IMR-90 (cell line): ENCODE results near the gene CCT3. TPM values are rescaled to one million over a fixed set of nuclear protein-coding genes. Genes with fewer than 3 reads are reported as not detected.

Experiments
- ATAC-seq: fragments of 200-7000 bp; cut with Tn5 transposase; 2 replicates; pipeline ENCODE4 v1.9.1; 2020; ENCODE audit warnings: low read depth, mild to moderate bottlenecking, moderate library complexity
- BruUV-seq: library from RNA; stranded (reverse); fragments of 400-500 nt; replicated peaks from 2 replicates; lab custom pipeline; 2021; lab: Mats Ljungman, UMichigan
- CTCF ChIA-PET: fragments of 300-600 bp; formaldehyde crosslinking; extraction: SDS; loops from one replicate; lab custom pipeline; 2021; ENCODE audit warnings: antibody characterized with exemption; lab: Yijun Ruan, JAX
- POLR2A ChIA-PET: fragments of 300-600 bp; sonication (Branson Sonifier 250); formaldehyde crosslinking; loops from one replicate; lab custom pipeline; 2022; ENCODE audit warnings: antibody characterized with exemption; ENCODE audit not compliant: unreplicated experiment; lab: Charles Lee
- DNase-seq: peaks from one replicate; pipeline ENCODE4 v3.0.0; 2013
- H2AFZ ChIP-seq: replicated peaks from 2 replicates; pipeline ENCODE3; 2013; ENCODE audit warnings: low read length, mild to moderate bottlenecking; ENCODE audit not compliant: poor library complexity
- H2AK5ac ChIP-seq: 2 replicates; pipeline ENCODE4 v1.6.1; 2013; ENCODE audit warnings: low read depth, low read length, inconsistent platforms
- H2AK9ac ChIP-seq: replicated peaks from 2 replicates; pipeline ENCODE3; 2013; ENCODE audit warnings: mild to moderate bottlenecking, low read depth, low read length, moderate library complexity; ENCODE audit not compliant: poor library complexity
- H2BK120ac ChIP-seq: 2 replicates; pipeline ENCODE4 v1.6.1; 2013; ENCODE audit warnings: low read depth, low read length, inconsistent platforms
- H2BK15ac ChIP-seq: 3 replicates; pipeline ENCODE4 v1.6.1; 2013; ENCODE audit warnings: low read depth, low read length, inconsistent platforms
- H2BK20ac ChIP-seq: 2 replicates; pipeline ENCODE4 v1.6.1; 2013; ENCODE audit warnings: low read depth, mild to moderate bottlenecking, inconsistent platforms, low read length, moderate library complexity
- H2BK5ac ChIP-seq: 2 replicates; pipeline ENCODE4 v1.6.1; 2013; ENCODE audit warnings: mild to moderate bottlenecking, low read depth, low read length, inconsistent platforms; ENCODE audit not compliant: poor library complexity, severe bottlenecking
- H3K14ac ChIP-seq: replicated peaks from 2 replicates; pipeline ENCODE4 v1.6.1; 2013; ENCODE audit warnings: low read depth, low read length, inconsistent platforms
- H3K18ac ChIP-seq: 2 replicates; pipeline ENCODE4 v1.6.1; 2013; ENCODE audit warnings: low read depth, low read length, control low read depth
- H3K23ac ChIP-seq: 2 replicates; pipeline ENCODE4 v1.6.1; 2013; ENCODE audit warnings: low read depth, low read length, inconsistent platforms
- H3K27ac ChIP-seq: 2 replicates; pipeline ENCODE4 v1.5.1; 2013; ENCODE audit warnings: mild to moderate bottlenecking, control low read depth, low read length; ENCODE audit not compliant: insufficient read depth
- H3K27me3 ChIP-seq: 2 replicates; pipeline ENCODE4 v1.6.1; 2013; ENCODE audit warnings: low read length; ENCODE audit not compliant: control insufficient read depth, insufficient read depth
- H3K36me3 ChIP-seq: 2 replicates; pipeline ENCODE4 v1.6.1; 2013; ENCODE audit warnings: low read length, mixed read lengths; ENCODE audit not compliant: control insufficient read depth, insufficient read depth
- H3K4ac ChIP-seq: 2 replicates; pipeline ENCODE4 v1.6.1; 2013; ENCODE audit warnings: low read depth, low read length, inconsistent platforms
- H3K4me1 ChIP-seq: 2 replicates; pipeline ENCODE4 v1.6.1; 2013; ENCODE audit warnings: low read length, mixed read lengths; ENCODE audit not compliant: control insufficient read depth, insufficient read depth
- H3K4me2 ChIP-seq: 2 replicates; pipeline ENCODE4 v1.6.1; 2013; ENCODE audit warnings: low read depth, mild to moderate bottlenecking, control low read depth, low read length, moderate library complexity
- H3K4me3 ChIP-seq: 2 replicates; pipeline ENCODE4 v1.5.1; 2013; ENCODE audit warnings: low read depth, mild to moderate bottlenecking, control low read depth, low read length, moderate library complexity; ENCODE audit not compliant: insufficient read depth
- H3K56ac ChIP-seq: 2 replicates; pipeline ENCODE4 v1.6.1; 2013; ENCODE audit warnings: low read length, inconsistent platforms; ENCODE audit not compliant: insufficient read depth; ENCODE audit errors: extremely low read depth
- H3K79me1 ChIP-seq, 2 experiments: 2 replicates each; pipeline ENCODE4 v1.6.1; 2013; ENCODE audit warnings: low read length in 2 of 2, inconsistent platforms in 1 of 2, low read depth in 1 of 2
- H3K9ac ChIP-seq: 2 replicates; pipeline ENCODE4 v1.6.1; 2013; ENCODE audit warnings: low read depth, low read length, control low read depth
- H3K9me1 ChIP-seq: 2 replicates; pipeline ENCODE4 v1.6.1; 2013; ENCODE audit warnings: low read length, inconsistent platforms; ENCODE audit not compliant: insufficient read depth
- H3K9me3 ChIP-seq: 2 replicates; pipeline ENCODE4 v1.6.1; 2013; ENCODE audit warnings: low read length; ENCODE audit not compliant: control insufficient read depth, insufficient read depth
- H4K20me1 ChIP-seq: 2 replicates; pipeline ENCODE4 v1.6.1; 2013; ENCODE audit warnings: low read length, inconsistent platforms; ENCODE audit not compliant: insufficient read depth
- H4K5ac ChIP-seq: 2 replicates; pipeline ENCODE4 v1.6.1; 2013; ENCODE audit warnings: mild to moderate bottlenecking, low read depth, low read length, control low read depth
- H4K8ac ChIP-seq, 2 experiments: 2 replicates each; pipeline ENCODE4 v1.6.1; 2013; ENCODE audit warnings: low read depth in 2 of 2, low read length in 2 of 2, control low read depth in 1 of 2, inconsistent platforms in 1 of 2
- H4K91ac ChIP-seq: 2 replicates; pipeline ENCODE4 v1.6.1; 2013; ENCODE audit warnings: low read depth, low read length, inconsistent platforms; ENCODE audit not compliant: insufficient read depth
- BHLHE40 ChIP-seq: fragments of 150-350 bp; IDR thresholded peaks from 2 replicates; pipeline ENCODE4 v1.6.1; 2016; ENCODE audit warnings: mild to moderate bottlenecking, low read depth, low read length
- ELK1 ChIP-seq: fragments of 150-350 bp; IDR thresholded peaks from 2 replicates; pipeline ENCODE4 v1.6.1; 2016; ENCODE audit warnings: low read depth, mild to moderate bottlenecking, low read length, moderate library complexity, borderline replicate concordance
- NFE2L2 ChIP-seq: fragments of 150-350 bp; IDR thresholded peaks from 2 replicates; pipeline ENCODE4 v1.6.1; 2016; ENCODE audit warnings: low read depth, mild to moderate bottlenecking, low read length
- RAD21 ChIP-seq: IDR thresholded peaks from 2 replicates; pipeline ENCODE4 v1.6.1; 2012; ENCODE audit warnings: low read length, improper control_type of control experiment
- RCOR1 ChIP-seq: IDR thresholded peaks from 2 replicates; pipeline ENCODE4 v1.6.1; 2012; ENCODE audit warnings: mild to moderate bottlenecking, low read length, improper control_type of control experiment; ENCODE audit not compliant: insufficient replicate concordance
- whole genome bisulfite sequencing, 2 experiments: methylation state at CpG; one replicate each; pipeline versions ENCODE4 v1.1.5 to v1.1.7; 2013; ENCODE audit warnings: missing lambda C conversion rate in 2 of 2; ENCODE audit not compliant: insufficient read length in 1 of 2; ENCODE audit errors: extremely low coverage in 2 of 2; 5-methylcytosine and 5-hydroxymethylcytosine counted together
- dilution Hi-C: fragments of 300-500 bp; cut with HindIII; formaldehyde crosslinking; loops from one replicate; pipeline ENCODE4 v1.14.3; 2018; ENCODE audit warnings: low sequenced_read_pairs; ENCODE audit not compliant: unreplicated experiment
- in situ Hi-C: fragments of 300-500 bp; cut with MboI; formaldehyde crosslinking; loops from 3 replicates; pipeline ENCODE4 v1.14.3; 2019; ENCODE audit warnings: low sequenced_read_pairs, inconsistent platforms, mixed read lengths
- intact Hi-C: fragments of 100-400 bp; cut with micrococcal nuclease; formaldehyde crosslinking; loops from 2 replicates; pipeline ENCODE4 v1.10.0; 2022
- polyA plus RNA-seq, 3 experiments: library from polyadenylated mRNA; depleted of rRNA; stranded (reverse); fragments of >200 nt; gene quantifications; 2 replicates each; pipeline ENCODE4 v1.2.3, GENCODE V29; 2012; ENCODE audit warnings: low replicate concordance in 1 of 3
- total RNA-seq: library from RNA; depleted of rRNA; stranded (reverse); fragments of >200 nt; gene quantifications from 2 replicates; pipeline ENCODE4 v1.2.3, GENCODE V29; 2012

Gene CCT3
- total and polyA plus RNA-seq, 2 of the 4 experiments (the other 2 are of a cell fraction) = 313 to 595 TPM

- DNase-seq = no peak
- Histone ChIP-seq H4K8ac (no peak overlapping the region), H3K4me3 (no peak overlapping the region), H3K14ac (no peak overlapping the region), H3K9me3 (no peaks in the 10 kb centered on the region), H2BK5ac (no peak overlapping the region), H2BK20ac (no peak overlapping the region), H3K23ac (no peak overlapping the region; the same call in 1 of the 2 replicates), H3K18ac (no peak overlapping the region), H4K20me1 (no peaks in the 10 kb centered on the region), H2BK15ac (no peak overlapping the region), H3K9me1 (peaks cover 3% of the 10 kb centered on the region; the same call in 1 of the 2 replicates), H2BK120ac (no peak overlapping the region), H4K5ac (no peak overlapping the region), H3K27ac (no peak overlapping the region), H3K4me2 (no peak overlapping the region), H3K27me3 (peaks cover 62% of the 10 kb centered on the region), H3K9ac (no peak overlapping the region), H3K4ac (no peak overlapping the region), H2AK5ac (no peak overlapping the region), H4K91ac (no peak overlapping the region), H3K79me1 (no peaks in the 10 kb centered on the region), H3K36me3 (no peaks in the 10 kb centered on the region), H3K56ac (no peak overlapping the region), H2AFZ (peak overlapping the region; percentile 23), H3K4me1 (no peaks in the 10 kb centered on the region), H2AK9ac (peak overlapping the region; percentile 31)
- no TSS peak for BruUV-seq
- in situ Hi-C loops = loop anchor here (5.0 to 10.0 kb wide), 2 partner anchors 58 to 220 kb away; no protein-coding TSS in a partner anchor
- no peak for TF ChIP-seq NFE2L2
- no peak for TF ChIP-seq RAD21
- TF ChIP-seq BHLHE40 = no peak
- no peak for TF ChIP-seq ELK1
- TF ChIP-seq RCOR1 = no peak
- ATAC-seq = no peak
- 83% methylated on average over 2 of the region's 8 CpGs; no CpG with 5 or more reads in 1 of the 2 experiments for WGBS, 2 experiments
- ChIA-PET POLR2A (no interaction called here), CTCF (interaction anchor here (1.4 to 4.3 kb wide), 2 partner anchors 58 to 63 kb away, joined by 7 to 69 read pairs; no protein-coding TSS in a partner anchor)
- intact Hi-C loops = no loop called here
- dilution Hi-C loops = no loop called here
Measured at GRCh38 chr1:156386949-156387869, 49.1 kb upstream of the CCT3 start.
